ENCODE results near the gene ZNF407. TPM values are rescaled to one million over a fixed set of nuclear protein-coding genes. Genes with fewer than 3 reads are reported as not detected.
A peak's percentile ranks its signal among the peaks of the same experiment; 100 is the strongest.

Gene ZNF407
- polyA plus RNA-seq, 3 donors from 2014 or later: 1.5 to 4.7 (median 1.5) TPM

DNA sequence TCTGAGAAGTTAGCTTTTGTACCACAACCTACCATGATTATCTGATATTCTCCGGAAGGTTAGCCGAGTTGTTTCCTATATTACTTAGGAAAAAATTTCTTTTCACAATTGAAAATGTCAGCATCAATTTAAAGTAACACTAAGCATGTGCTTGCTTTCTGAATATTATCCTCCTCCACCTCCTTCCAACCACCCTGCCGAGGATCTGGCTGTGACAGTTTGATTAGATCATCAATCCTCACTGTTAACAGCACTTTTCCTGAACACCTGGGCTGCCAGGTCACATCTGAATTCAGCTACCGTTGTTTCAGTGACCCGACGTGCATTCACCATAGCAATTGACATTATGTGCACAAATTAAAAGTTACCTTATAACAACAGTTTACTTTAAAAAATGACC lies 207.0 kb downstream of the ZNF407 start:
- no peak for DNase-seq
- H3K9me3 Mint-ChIP-seq: no peaks in the 10 kb centered on the region
- no peak overlapping the region for H3K27ac Mint-ChIP-seq
- H3K4me3 Mint-ChIP-seq: no peak overlapping the region
- no peaks in the 10 kb centered on the region for H3K4me1 Mint-ChIP-seq
- peaks cover 0 to 8% (median 3%) of the 10 kb centered on the region in 3 donors for H3K36me3 Mint-ChIP-seq
- no peaks in the 10 kb centered on the region for H3K27me3 Mint-ChIP-seq (ENCODE audit: low read depth in 3 of 3)

GRCh38 chr18:74806073-74806472 lies 208.4 kb downstream of the ZNF407 start:
- no peaks in the 10 kb centered on the region for H3K9me3 Mint-ChIP-seq
- peaks cover 0 to 8% (median 3%) of the 10 kb centered on the region in 3 donors for H3K36me3 Mint-ChIP-seq
- H3K4me1 Mint-ChIP-seq: no peaks in the 10 kb centered on the region
- no peak overlapping the region for H3K27ac Mint-ChIP-seq
- no peak overlapping the region for H3K4me3 Mint-ChIP-seq
- no peaks in the 10 kb centered on the region for H3K27me3 Mint-ChIP-seq (ENCODE audit: low read depth in 3 of 3)
- no peak for DNase-seq

- Mint-ChIP-seq H3K4me1 (no peaks in the 10 kb centered on the region), H3K4me3 (no peak overlapping the region), H3K27me3 (ENCODE audit: low read depth in 3 of 3) (no peaks in the 10 kb centered on the region), H3K36me3 (peaks cover 0 to 8% (median 3%) of the 10 kb centered on the region in 3 donors), H3K9me3 (no peaks in the 10 kb centered on the region), H3K27ac (no peak overlapping the region)
- no peak for DNase-seq
These were observed 209.2 kb downstream of the ZNF407 start for GRCh38 chr18:74806700-74807416.

DNA sequence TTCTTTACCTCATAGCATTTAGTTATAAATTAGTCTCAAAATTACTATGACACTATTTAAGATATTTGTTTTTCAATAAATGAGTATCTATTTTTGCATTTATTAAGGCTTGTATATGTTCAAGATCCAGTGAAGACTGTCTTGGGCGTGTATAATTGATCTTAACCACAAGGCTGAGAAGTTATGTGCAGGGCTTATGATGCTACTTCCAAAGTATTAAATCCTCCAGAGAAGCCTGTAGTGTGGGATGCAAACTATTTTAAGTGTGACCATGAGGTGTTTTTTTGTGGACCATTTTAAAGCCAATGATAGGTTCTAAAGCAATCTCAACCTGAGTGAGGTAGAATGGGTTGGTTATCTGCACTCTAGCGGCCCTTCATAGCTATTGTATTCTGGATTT lies 219.9 kb downstream of the ZNF407 start:
- peaks cover 3 to 7% of the 10 kb centered on the region in 2 donors for H3K4me1 Mint-ChIP-seq

DNA sequence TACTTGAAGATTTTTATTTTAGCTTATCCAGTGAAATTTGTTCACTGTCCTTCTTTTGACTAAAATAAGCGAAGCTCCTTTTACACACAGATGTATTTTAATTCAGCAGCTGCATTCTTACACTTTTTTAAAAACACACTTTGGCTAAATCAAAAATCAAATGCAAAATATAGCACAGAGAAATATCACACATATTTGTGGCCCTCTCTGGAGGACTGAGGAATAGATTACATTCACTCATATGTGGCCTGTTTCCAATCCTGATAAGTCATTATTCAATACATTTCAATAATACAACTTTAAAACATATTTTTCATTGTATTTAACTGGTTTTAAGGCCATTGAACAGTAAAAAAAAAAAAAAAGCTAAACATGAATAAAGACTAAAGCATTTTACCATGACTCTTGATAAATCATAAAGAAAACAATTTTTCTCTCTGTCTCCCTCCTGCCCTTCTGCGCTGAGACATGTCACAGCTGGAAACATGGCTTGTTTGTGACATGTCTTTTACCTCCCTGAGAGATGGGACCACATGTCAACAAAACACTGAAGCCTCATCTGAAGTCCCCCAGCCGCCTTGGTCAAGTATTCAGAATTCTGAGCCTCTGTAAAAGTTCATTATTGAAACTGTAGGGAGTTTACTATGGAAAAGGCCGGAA lies 221.0 kb downstream of the ZNF407 start:
- H3K4me3 Mint-ChIP-seq: no peak overlapping the region

More for the DNA sequence above, 219.9 kb downstream of the ZNF407 start:
- Mint-ChIP-seq H3K4me3 (no peak overlapping the region), H3K27ac (no peak overlapping the region), H3K9me3 (peaks cover 0 to 2% (median 0%) of the 10 kb centered on the region in 6 donors), H3K36me3 (peaks cover 6 to 14% (median 8%) of the 10 kb centered on the region in 3 donors), H3K27me3 (ENCODE audit: low read depth in 3 of 3) (no peaks in the 10 kb centered on the region)
- no peak for DNase-seq

GRCh38 chr18:74819433-74820059 lies 221.9 kb downstream of the ZNF407 start:
- no peaks in the 10 kb centered on the region for H3K27me3 Mint-ChIP-seq (ENCODE audit: low read depth in 3 of 3)
- no peak overlapping the region for H3K27ac Mint-ChIP-seq
- no peaks in the 10 kb centered on the region for H3K4me1 Mint-ChIP-seq
- H3K9me3 Mint-ChIP-seq: peaks cover 0 to 2% (median 0%) of the 10 kb centered on the region in 6 donors
- peaks cover 7 to 20% (median 16%) of the 10 kb centered on the region in 3 donors for H3K36me3 Mint-ChIP-seq
- no peak overlapping the region for H3K4me3 Mint-ChIP-seq
- DNase-seq: no peak

More for the DNA sequence above, 221.0 kb downstream of the ZNF407 start:
- no peaks in the 10 kb centered on the region for H3K4me1 Mint-ChIP-seq
- no peak for DNase-seq
- peaks cover 0 to 2% (median 0%) of the 10 kb centered on the region in 6 donors for H3K9me3 Mint-ChIP-seq
- H3K27me3 Mint-ChIP-seq (ENCODE audit: low read depth in 3 of 3): no peaks in the 10 kb centered on the region
- H3K27ac Mint-ChIP-seq: no peak overlapping the region
- H3K36me3 Mint-ChIP-seq: peaks cover 7 to 20% (median 12%) of the 10 kb centered on the region in 3 donors

DNA sequence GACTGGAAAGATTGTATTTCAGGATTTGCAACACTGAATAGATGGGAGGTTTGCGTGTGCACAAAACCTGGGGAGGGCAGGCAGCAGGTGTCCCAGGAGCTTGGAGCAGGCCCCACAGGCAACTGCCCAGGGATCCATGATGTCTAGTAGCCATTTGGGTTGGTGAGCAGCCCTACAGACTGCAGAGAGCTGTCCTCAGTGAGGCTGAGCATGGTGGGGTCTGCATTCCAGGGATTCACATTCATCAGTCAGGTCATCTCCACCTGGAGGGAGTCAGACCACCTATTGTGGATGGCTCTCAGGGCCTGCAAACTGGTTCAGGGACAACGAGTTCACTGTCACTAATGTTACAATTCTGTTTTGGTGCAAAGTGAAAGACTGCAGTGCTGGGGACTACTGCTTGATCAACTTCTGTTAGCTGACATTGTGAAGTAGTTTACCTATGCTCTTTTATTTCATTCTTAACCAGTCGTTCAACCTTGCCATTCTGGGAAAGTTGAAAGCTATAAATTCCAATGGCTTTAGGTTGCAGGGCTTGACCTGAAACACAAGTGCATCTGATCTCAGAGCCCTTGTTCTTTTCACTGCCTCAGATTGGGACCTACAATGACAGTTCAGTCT lies 222.6 kb downstream of the ZNF407 start:
- Mint-ChIP-seq H3K4me3 (no peak overlapping the region), H3K27me3 (ENCODE audit: low read depth in 3 of 3) (no peaks in the 10 kb centered on the region), H3K27ac (no peak overlapping the region), H3K36me3 (peaks cover 7 to 20% (median 16%) of the 10 kb centered on the region in 3 donors), H3K9me3 (peaks cover 0 to 2% (median 0%) of the 10 kb centered on the region in 6 donors), H3K4me1 (peaks cover 0 to 4% of the 10 kb centered on the region in 2 donors)
- no peak for DNase-seq

DNA sequence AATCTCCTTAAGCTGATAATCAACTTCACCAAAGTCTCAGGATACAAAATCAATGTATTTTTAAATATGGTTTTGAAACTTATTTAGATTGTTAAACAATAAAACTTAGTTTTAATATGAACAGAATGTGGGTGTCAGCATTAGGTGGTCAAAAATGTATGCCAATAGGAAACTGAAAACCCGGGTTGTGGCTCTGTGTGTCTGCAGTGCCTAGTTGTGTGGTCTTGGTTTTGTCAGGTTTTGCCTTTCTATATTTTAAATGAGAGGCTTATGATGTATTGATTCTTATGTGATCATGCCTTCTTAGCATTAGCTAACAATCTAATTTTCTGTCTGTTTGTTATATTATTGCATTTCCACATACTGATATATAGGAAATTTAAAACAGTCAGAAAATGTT lies 227.8 kb downstream of the ZNF407 start:
- H3K36me3 Mint-ChIP-seq: peaks cover 7 to 20% (median 16%) of the 10 kb centered on the region in 3 donors
- H3K27ac Mint-ChIP-seq: no peak overlapping the region
- DNase-seq: no peak
- peaks cover 0 to 2% (median 0%) of the 10 kb centered on the region in 6 donors for H3K9me3 Mint-ChIP-seq
- H3K4me3 Mint-ChIP-seq: no peak overlapping the region
- H3K4me1 Mint-ChIP-seq: peaks cover 6 to 11% of the 10 kb centered on the region in 2 donors
- no peaks in the 10 kb centered on the region for H3K27me3 Mint-ChIP-seq (ENCODE audit: low read depth in 3 of 3)

DNA sequence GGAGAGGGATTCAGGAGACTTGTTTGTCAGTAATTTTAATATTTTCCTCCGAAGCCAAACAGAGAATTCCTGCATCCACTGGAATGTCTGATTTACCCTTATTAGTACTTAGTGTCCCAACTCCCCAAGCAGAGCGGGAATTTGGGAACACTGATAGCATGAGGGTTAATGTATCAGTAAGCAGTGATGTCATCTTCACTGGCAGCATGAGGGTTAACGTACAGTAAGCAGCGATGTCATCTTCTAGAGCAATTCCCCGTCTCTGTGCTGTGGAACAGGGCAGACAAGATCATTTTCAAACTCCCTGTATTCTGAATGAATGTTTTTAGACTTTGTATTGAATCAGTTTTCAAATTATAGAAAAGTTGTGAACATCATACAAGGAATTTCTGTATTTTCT lies 228.9 kb downstream of the ZNF407 start:
- no peak overlapping the region for H3K4me3 Mint-ChIP-seq
- peaks cover 0 to 2% (median 0%) of the 10 kb centered on the region in 6 donors for H3K9me3 Mint-ChIP-seq
- peaks cover 3 to 16% (median 12%) of the 10 kb centered on the region in 3 donors for H3K36me3 Mint-ChIP-seq

GRCh38 chr18:74828200-74828599 lies 230.5 kb downstream of the ZNF407 start:
- no peak for DNase-seq
- Mint-ChIP-seq H3K9me3 (peaks cover 0 to 1% (median 0%) of the 10 kb centered on the region in 6 donors), H3K36me3 (peaks cover 2 to 9% (median 6%) of the 10 kb centered on the region in 3 donors), H3K27ac (no peak overlapping the region), H3K4me1 (peaks cover 17% of the 10 kb centered on the region in 2 donors), H3K4me3 (no peak overlapping the region), H3K27me3 (ENCODE audit: low read depth in 3 of 3) (no peaks in the 10 kb centered on the region)

More for the DNA sequence above, 228.9 kb downstream of the ZNF407 start:
- Mint-ChIP-seq H3K27me3 (ENCODE audit: low read depth in 3 of 3) (no peaks in the 10 kb centered on the region), H3K27ac (no peak overlapping the region), H3K4me1 (peaks cover 6 to 12% of the 10 kb centered on the region in 2 donors)
- DNase-seq: no peak

DNA sequence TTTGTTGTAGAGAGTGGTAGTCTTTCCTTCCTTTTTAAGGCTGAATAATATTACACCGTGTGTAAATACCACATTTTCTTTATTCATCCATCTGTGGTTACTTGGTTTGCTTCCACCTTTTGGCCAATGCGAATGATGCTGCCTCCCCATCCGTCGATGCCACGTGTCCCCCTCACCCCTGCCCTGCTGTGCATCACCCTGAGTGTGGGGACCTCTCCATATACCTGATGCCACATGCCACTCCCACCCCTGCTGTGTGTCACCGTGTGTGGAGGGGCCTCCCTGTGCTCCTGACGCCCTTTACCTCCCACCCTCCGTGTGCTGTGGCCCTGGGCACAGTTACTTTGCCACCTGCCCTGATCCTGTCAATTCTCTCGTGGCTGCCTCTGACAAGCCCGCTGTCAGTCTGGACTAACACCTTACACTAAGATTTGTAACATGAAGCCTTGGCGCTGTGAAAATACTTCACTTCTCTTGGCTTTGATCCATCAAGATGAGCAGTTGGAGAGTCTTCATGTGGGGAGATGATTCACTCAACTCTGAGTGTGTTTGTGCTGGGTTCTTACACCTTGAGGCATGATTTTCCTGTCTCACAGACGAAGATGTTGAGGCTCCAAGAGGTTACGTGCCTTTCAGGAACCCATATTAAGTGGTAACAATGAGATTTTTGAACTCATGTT lies 234.0 kb downstream of the ZNF407 start:
- Mint-ChIP-seq H3K27me3 (ENCODE audit: low read depth in 3 of 3) (peaks cover 0 to 3% (median 0%) of the 10 kb centered on the region in 3 donors), H3K4me1 (peaks cover 29 to 49% of the 10 kb centered on the region in 2 donors), H3K9me3 (peaks cover 0 to 1% (median 0%) of the 10 kb centered on the region in 6 donors), H3K4me3 (no peak overlapping the region), H3K27ac (no peak overlapping the region), H3K36me3 (peaks cover 0 to 3% (median 0%) of the 10 kb centered on the region in 3 donors)
- no peak for DNase-seq

DNA sequence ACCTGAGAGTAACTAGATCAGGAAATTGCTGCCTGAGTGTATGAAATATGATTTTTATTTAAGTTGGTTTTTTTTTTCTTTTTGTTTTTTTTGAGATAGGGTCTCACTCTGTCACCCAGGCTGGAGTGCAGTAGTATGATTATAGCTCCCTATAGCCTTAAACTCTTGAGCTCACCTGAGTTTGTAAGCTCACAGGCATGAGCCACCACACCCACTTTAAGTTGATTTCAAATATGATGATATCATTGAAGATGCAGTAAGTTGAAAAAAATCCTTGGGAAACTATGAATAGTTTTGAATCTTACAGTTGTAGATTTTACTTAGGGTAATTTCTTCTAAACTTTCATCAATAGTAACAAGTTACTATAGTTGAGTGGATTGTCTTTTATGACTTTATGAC lies 234.7 kb downstream of the ZNF407 start:
- peaks cover 29 to 56% of the 10 kb centered on the region in 2 donors for H3K4me1 Mint-ChIP-seq
- no peak overlapping the region for H3K27ac Mint-ChIP-seq
- DNase-seq: no peak
- peaks cover 0 to 1% (median 0%) of the 10 kb centered on the region in 6 donors for H3K9me3 Mint-ChIP-seq
- peaks cover 0 to 3% (median 0%) of the 10 kb centered on the region in 3 donors for H3K36me3 Mint-ChIP-seq
- H3K4me3 Mint-ChIP-seq: no peak overlapping the region
- H3K27me3 Mint-ChIP-seq (ENCODE audit: low read depth in 3 of 3): peaks cover 0 to 3% (median 0%) of the 10 kb centered on the region in 3 donors

DNA sequence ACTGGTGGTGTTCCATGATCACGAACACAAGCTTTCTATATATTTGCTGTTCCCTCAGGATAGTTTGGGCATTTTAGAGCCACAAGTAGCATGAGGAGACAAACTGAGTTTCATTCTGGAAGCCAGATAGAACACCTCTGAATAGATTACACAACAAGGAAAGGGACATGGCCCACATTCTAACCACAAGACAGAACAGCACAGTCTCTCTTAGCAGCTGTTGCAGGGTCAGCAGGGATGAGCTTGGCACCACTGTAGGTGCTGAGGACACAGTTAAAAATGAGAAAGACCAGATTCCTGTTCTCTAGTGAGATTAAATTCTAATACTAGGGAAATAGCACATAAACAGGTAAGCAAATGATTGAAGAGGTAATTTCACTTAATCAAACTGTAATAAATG lies 235.3 kb downstream of the ZNF407 start:
- H3K9me3 Mint-ChIP-seq: peaks cover 0 to 1% (median 0%) of the 10 kb centered on the region in 6 donors
- no peak for DNase-seq
- no peak overlapping the region for H3K4me3 Mint-ChIP-seq
- H3K36me3 Mint-ChIP-seq: peaks cover 0 to 3% (median under 1%) of the 10 kb centered on the region in 3 donors
- H3K27ac Mint-ChIP-seq: peak overlapping the region in 1 of 6 donors; percentile 23
- H3K4me1 Mint-ChIP-seq: peaks cover 32 to 62% of the 10 kb centered on the region in 2 donors
- peaks cover 0 to 3% (median 0%) of the 10 kb centered on the region in 3 donors for H3K27me3 Mint-ChIP-seq (ENCODE audit: low read depth in 3 of 3)
